K562 (cell line): ENCODE measurements around the gene SERPINA12. TPM values are rescaled to one million over a fixed set of nuclear protein-coding genes. Genes with fewer than 3 reads are reported as not detected.

Experiments used
- ATAC-seq: fragments of 200-7000 bp; cut with Tn5 transposase; 3 replicates; pipeline ENCODE4 v1.9.1; 2020; ENCODE audit warnings: moderate library complexity
- BruUV-seq: library from RNA; stranded (reverse); fragments of 400-500 nt; replicated peaks from 2 replicates; lab custom pipeline; 2021; lab: Mats Ljungman, UMichigan
- CTCF ChIA-PET: fragments of 300-600 bp; formaldehyde crosslinking; extraction: SDS; loops from one replicate; lab custom pipeline; 2021; ENCODE audit warnings: low intra/inter-chr PET ratio; lab: Yijun Ruan, JAX
- POLR2A ChIA-PET: fragments of 300-600, 350-650 bp; sonication (Branson Sonifier 250); formaldehyde crosslinking; extraction: SDS; loops from one replicate; lab custom pipeline; 2021; ENCODE audit warnings: antibody characterized with exemption, inconsistent platforms; lab: Yijun Ruan, JAX
- DNase-seq, 4 experiments: peaks; one replicate each; pipeline versions ENCODE4 v3.0.0 to v3.0.0-alpha.2; 2011 to 2018; ENCODE audit warnings: low spot score in 3 of 4, mixed read lengths in 3 of 4; ENCODE audit errors: extremely low read depth in 1 of 4
- FAIRE-seq: peaks from 2 replicates; lab custom pipeline; 2011; peaks lifted over from hg19 to GRCh38; lab: Jason Lieb, UNC
- H2AFZ ChIP-seq: 2 replicates; pipeline ENCODE4 v1.6.0; 2011; ENCODE audit warnings: low read depth, low read length, control low read depth, inconsistent platforms
- H3K27ac ChIP-seq: fragments of 200-600 bp; 3 replicates; pipeline ENCODE4 v1.8.0; 2011; ENCODE audit warnings: low read depth, mild to moderate bottlenecking, control low read depth, inconsistent platforms, low read length, moderate library complexity, mixed read lengths; ENCODE audit errors: extremely low read depth
- H3K27me3 ChIP-seq, 2 experiments: fragments of 300-600 bp in 1 of 2; 2 replicates in 1 of 2; 3 replicates in 1 of 2; pipeline versions ENCODE4 v1.6.0 to v1.8.0; 2011; ENCODE audit warnings: inconsistent platforms in 2 of 2, low read length in 2 of 2, mild to moderate bottlenecking in 1 of 2, mixed read lengths in 1 of 2, moderate library complexity in 1 of 2; ENCODE audit not compliant: control insufficient read depth in 2 of 2, insufficient read depth in 2 of 2
- H3K36me3 ChIP-seq: fragments of 300-600 bp; 3 replicates; pipeline ENCODE4 v1.8.0; 2011; ENCODE audit warnings: mild to moderate bottlenecking, low read length, inconsistent platforms; ENCODE audit not compliant: control insufficient read depth, insufficient read depth
- H3K4me1 ChIP-seq, 2 experiments: fragments of 200-600 bp in 1 of 2; replicated peaks in 1 of 2; 2 replicates in 1 of 2; 3 replicates in 1 of 2; pipeline versions ENCODE4 v1.5.1 to v1.8.0; 2011; ENCODE audit warnings: inconsistent platforms in 2 of 2, low read length in 2 of 2, mild to moderate bottlenecking in 1 of 2, mixed read lengths in 1 of 2, moderate library complexity in 1 of 2; ENCODE audit not compliant: control insufficient read depth in 2 of 2, insufficient read depth in 2 of 2
- H3K4me2 ChIP-seq: 2 replicates; pipeline ENCODE4 v1.6.1; 2011; ENCODE audit warnings: low read length, control low read depth, inconsistent platforms, mixed read lengths; ENCODE audit not compliant: insufficient read depth
- H3K4me3 ChIP-seq: fragments of 200-600 bp; sonication (generic), shearing (Covaris generic); 2 replicates; pipeline ENCODE4 v1.5.1; 2016; ENCODE audit warnings: control low read depth, inconsistent platforms
- H3K79me2 ChIP-seq: fragments of 200-600 bp; 3 replicates; pipeline ENCODE4 v1.8.0; 2011; ENCODE audit warnings: low read length, inconsistent platforms; ENCODE audit not compliant: control insufficient read depth, insufficient read depth
- H3K9ac ChIP-seq, 2 experiments: 2 replicates each; pipeline versions ENCODE4 v1.6.0 to v1.6.1; 2011; ENCODE audit warnings: low read depth in 2 of 2, low read length in 2 of 2, control low read depth in 1 of 2, inconsistent platforms in 1 of 2, mild to moderate bottlenecking in 1 of 2, mixed read lengths in 1 of 2; ENCODE audit not compliant: insufficient read depth in 1 of 2
- H3K9me1 ChIP-seq: one replicate; pipeline ENCODE4 v1.6.0; 2011; ENCODE audit warnings: inconsistent platforms, mild to moderate bottlenecking, low read length, moderate library complexity; ENCODE audit not compliant: control insufficient read depth, insufficient read depth
- H3K9me3 ChIP-seq: replicated peaks from 2 replicates; pipeline ENCODE4 v1.5.1; 2011; ENCODE audit warnings: low read depth, low read length, inconsistent platforms; ENCODE audit not compliant: control insufficient read depth, insufficient read depth
- H4K20me1 ChIP-seq: replicated peaks from 2 replicates; pipeline ENCODE4 v1.6.1; 2011; ENCODE audit warnings: low read length, inconsistent platforms, mixed read lengths; ENCODE audit not compliant: control insufficient read depth, insufficient read depth
- BRF2 ChIP-seq: IDR thresholded peaks from 3 replicates; pipeline ENCODE4 v1.6.1; 2011; ENCODE audit warnings: borderline replicate concordance, mild to moderate bottlenecking; ENCODE audit not compliant: insufficient read length, insufficient read depth
- CHD7 ChIP-seq: fragments of 200-600 bp; sonication (generic); IDR thresholded peaks from one replicate; pipeline ENCODE4 v1.6.1; 2012; ENCODE audit warnings: mild to moderate bottlenecking, low read depth, low read length, inconsistent platforms
- ETV6 ChIP-seq, 3 experiments: fragments of 150-350 bp in 1 of 3; sonication (generic) in 1 of 3; formaldehyde crosslinking in 1 of 3; IDR thresholded peaks; 2 replicates each; pipeline versions ENCODE4 v1.6.1 to v1.8.0; 2014 to 2022; ENCODE audit warnings: borderline replicate concordance in 2 of 3, low read depth in 2 of 3, antibody characterized with exemption in 1 of 3, low read length in 1 of 3, mild to moderate bottlenecking in 1 of 3, missing genetic modification reagents in 1 of 3
- PCBP2 ChIP-seq: fragments of 200-400 bp; formaldehyde crosslinking; IDR thresholded peaks from 2 replicates; pipeline ENCODE4 v1.6.1; 2018; ENCODE audit warnings: low read length, low read depth, mild to moderate bottlenecking, moderate library complexity; ENCODE audit not compliant: poor library complexity, severe bottlenecking
- SMARCA4 ChIP-seq: fragments of 450-650 bp; IDR thresholded peaks from 2 replicates; pipeline ENCODE4 v1.6.1; 2016
- TCF7 ChIP-seq: sonication (generic); IDR thresholded peaks from 2 replicates; pipeline ENCODE4 v1.6.1; 2016; ENCODE audit warnings: antibody characterized with exemption, borderline replicate concordance
- ZBTB9 ChIP-seq: fragments of 450-650 bp; formaldehyde crosslinking; IDR thresholded peaks from 2 replicates; pipeline ENCODE4 v1.4.0; 2020; ENCODE audit warnings: mild to moderate bottlenecking, moderate library complexity
- ZNF133 ChIP-seq: fragments of 250-450 bp; sonication (Bioruptor Pico); IDR thresholded peaks from 2 replicates; pipeline ENCODE4 v1.4.0; 2020; ENCODE audit warnings: mild to moderate bottlenecking
- ZNF780A ChIP-seq: fragments of 250-450 bp; sonication (Bioruptor Pico); IDR thresholded peaks from 2 replicates; pipeline ENCODE4 v1.5.0; 2021; ENCODE audit warnings: mild to moderate bottlenecking
- WGBS: fragments of 100-300 bp; shearing (Covaris generic); methylation state at CpG from one replicate; pipeline ENCODE4 v1.1.6; 2016; ENCODE audit warnings: low coverage, mixed read lengths; ENCODE audit not compliant: insufficient coverage; ENCODE audit errors: missing lambda C conversion rate; 5-methylcytosine and 5-hydroxymethylcytosine counted together
- in situ Hi-C: fragments of 300-500 bp; cut with MboI; formaldehyde crosslinking; loops from 4 replicates; pipeline ENCODE4 v1.15.0; 2018; ENCODE audit warnings: inconsistent platforms, mixed read lengths
- intact Hi-C: fragments of 100-400 bp; cut with micrococcal nuclease; formaldehyde crosslinking; loops from 2 replicates; pipeline ENCODE4 v1.14.2; 2022
- polyA plus RNA-seq, 8 experiments: library from polyadenylated mRNA; depleted of rRNA in 4 of 8; stranded (reverse) in 5 of 8; unstranded in 3 of 8; fragments of >200 nt; fragmentation: Nextera tagmentation in 2 of 8; fragmentation: Illumina TruSeq in 1 of 8; extraction: Ambion mirVana in 2 of 8; extraction: Trizol in 1 of 8; gene quantifications; 2 replicates each; pipeline versions ENCODE4 v1.2.1 to v1.2.3, GENCODE V29; 2011 to 2014; ENCODE audit warnings: inconsistent platforms in 1 of 8, missing spikeins in 1 of 8
- total RNA-seq, 7 experiments: library from RNA; depleted of rRNA in 6 of 7; stranded (reverse); fragments of >200 nt in 6 of 7; fragmentation: Illumina TruSeq in 2 of 7; extraction: Trizol in 2 of 7; gene quantifications; 2 replicates each; pipeline versions ENCODE4 v1.2.1 to v1.2.3, GENCODE V29; 2011 to 2021; ENCODE audit warnings: low replicate concordance in 1 of 7

Gene SERPINA12
- total and polyA plus RNA-seq, 9 of the 15 experiments (the other 6 are each of a cell fraction or from before 2014, with no cell fraction given) = not detected

- Histone ChIP-seq H3K9me3 (no peaks in the 10 kb centered on the region), H3K4me2 (no peak overlapping the region), H4K20me1 (no peaks in the 10 kb centered on the region), H3K4me3 (no peak overlapping the region), H3K27me3 (no peaks in the 10 kb centered on the region), H2AFZ (no peak overlapping the region), H3K9me1 (no peaks in the 10 kb centered on the region), H3K4me1 (no peaks in the 10 kb centered on the region), H3K9ac (no peak overlapping the region), H3K79me2 (no peaks in the 10 kb centered on the region), H3K27ac (no peak overlapping the region), H3K36me3 (no peaks in the 10 kb centered on the region)
- in situ Hi-C loops (no loop called here), intact Hi-C loops (no loop called here)
- BruUV-seq = no TSS peak
- CTCF ChIA-PET = no interaction called here
- FAIRE-seq (no peak), ATAC-seq (no peak), DNase-seq (no peak)
- WGBS = 0% methylated on average over 3 of the region's 4 CpGs
- POLR2A ChIA-PET = no interaction called here
- no peak for TF ChIP-seq SMARCA4
- no peak for TF ChIP-seq TCF7
- no peak for TF ChIP-seq CHD7
- TF ChIP-seq ZBTB9 (CRISPR knock-in tag) = no peak
- TF ChIP-seq ETV6 (IDR thresholded peaks at IDR 0.05; ENCODE audit: borderline replicate concordance in 1 of 2, low read depth in 2 of 2, low read length in 1 of 2) = no peak
- TF ChIP-seq ETV6 (CRISPR knock-in tag; IDR thresholded peaks at IDR 0.05; ENCODE audit: borderline replicate concordance) = no peak
- TF ChIP-seq BRF2 = no peak
- TF ChIP-seq PCBP2 = no peak
- TF ChIP-seq ZNF133 (CRISPR knock-in tag) = no peak
- no peak for TF ChIP-seq ZNF780A (CRISPR knock-in tag)
These were observed 68.1 kb downstream of the SERPINA12 start for GRCh38 chr14:94441130-94441529.
